Measurements from ENCODE around the gene EPRS1.
"Not testable (repeated sequence)": the region's sequence is repeated elsewhere in the genome, so short reads cannot be mapped to it uniquely, and the experiment has no call there.

Gene EPRS1

DNA sequence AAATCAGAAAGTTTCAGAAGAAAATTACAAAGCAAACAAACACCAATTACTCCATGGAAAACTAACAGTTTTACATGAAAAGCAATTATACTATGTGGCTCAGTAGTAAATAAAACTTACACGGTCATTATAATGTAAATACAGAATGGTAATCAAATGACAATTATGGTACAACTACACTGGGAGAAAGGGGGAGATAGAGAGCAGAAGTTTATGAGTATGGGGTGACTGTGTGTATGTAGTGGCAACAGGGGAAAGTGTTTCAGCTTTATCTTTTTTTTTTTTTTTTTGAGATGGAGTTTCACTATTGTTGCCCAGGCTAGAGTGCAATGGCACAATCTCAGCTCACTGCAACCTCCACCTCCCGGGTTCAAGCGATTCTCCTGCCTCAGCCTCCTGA, 8.5 kb downstream of the EPRS1 start:
- DNase-seq: not testable (repeated sequence)

DNA sequence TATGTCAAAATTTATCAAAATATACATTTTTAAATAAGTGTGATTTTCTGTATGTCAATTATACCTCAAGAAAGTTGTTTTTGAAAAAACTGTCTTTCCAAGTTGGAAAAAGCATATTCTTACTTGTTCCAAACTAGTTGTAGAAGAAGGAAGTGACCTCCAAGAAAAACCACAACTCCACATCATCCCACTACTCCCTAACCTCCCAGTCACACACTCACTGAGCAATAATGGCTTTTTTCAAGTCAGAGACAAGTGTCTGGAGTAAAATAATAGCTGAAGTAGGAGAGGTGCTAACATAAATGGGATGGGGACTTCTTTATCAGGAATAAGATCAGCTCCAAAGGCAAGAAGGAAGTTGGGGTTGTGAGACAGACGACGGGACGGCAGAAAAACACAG, 13.4 kb downstream of the EPRS1 start:
- no peak for DNase-seq

DNA sequence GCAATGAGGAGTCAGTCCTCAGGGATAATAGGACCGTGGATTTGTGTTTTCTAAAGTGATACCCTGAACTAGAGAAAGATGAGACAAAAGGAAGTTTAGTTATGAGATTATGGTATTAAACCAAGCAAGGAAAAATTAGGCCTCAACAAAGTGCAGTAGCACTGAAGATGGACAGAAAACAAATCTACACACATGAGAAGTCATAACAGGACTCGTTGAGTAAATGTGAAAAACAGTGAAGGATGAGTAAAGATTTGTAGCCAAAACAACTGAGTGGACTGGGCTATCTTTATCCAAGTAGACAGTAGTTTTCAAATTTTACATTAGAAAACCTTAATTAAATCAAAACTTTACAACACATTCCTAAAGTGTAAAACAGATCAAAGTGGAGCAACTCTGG, 15.0 kb downstream of the EPRS1 start:
- no peak for DNase-seq

DNA sequence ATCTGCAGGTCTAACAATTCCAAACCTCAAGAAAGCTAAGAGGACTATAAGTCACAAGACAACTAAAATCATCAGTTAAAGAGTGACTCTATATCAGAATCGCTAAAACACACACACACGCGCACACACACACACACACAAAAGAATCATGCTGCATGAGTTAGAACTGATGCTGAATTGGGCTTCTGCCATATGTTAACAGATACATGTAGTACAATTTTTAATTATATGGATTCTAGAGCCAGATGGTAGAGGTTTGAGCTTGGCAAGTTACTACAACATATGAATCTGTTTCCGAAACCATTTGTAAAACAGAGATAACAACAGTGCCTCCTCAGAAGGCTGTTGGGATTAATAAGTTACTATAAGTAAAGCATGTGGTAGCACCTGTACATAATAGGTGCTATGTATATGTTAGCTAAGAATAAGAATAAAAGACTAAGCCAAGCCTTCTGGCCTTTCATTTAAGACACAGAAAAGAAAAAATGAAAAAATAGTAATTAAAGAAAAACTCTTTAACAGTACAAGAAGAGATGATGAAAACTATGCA, 17.9 kb downstream of the EPRS1 start:
- DNase-seq: no peak

DNA sequence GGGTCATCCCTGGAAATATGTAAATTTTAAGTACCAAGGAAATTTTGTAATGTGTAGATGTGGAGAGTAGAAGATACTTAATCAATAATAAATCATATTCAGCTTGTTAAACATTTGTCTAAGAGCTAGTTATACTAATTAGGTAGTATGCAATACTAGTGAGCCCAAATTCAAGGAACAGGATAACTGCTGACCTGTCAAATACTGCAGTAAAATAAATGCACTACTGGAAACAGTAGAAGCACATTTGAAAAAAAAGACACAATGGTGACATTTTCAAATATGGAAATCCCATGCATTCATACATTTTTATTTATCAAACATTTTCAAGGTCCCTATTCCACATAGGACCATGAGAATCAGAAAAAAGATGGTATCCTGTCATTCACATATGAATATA, 27.2 kb downstream of the EPRS1 start:
- no peak for DNase-seq

DNA sequence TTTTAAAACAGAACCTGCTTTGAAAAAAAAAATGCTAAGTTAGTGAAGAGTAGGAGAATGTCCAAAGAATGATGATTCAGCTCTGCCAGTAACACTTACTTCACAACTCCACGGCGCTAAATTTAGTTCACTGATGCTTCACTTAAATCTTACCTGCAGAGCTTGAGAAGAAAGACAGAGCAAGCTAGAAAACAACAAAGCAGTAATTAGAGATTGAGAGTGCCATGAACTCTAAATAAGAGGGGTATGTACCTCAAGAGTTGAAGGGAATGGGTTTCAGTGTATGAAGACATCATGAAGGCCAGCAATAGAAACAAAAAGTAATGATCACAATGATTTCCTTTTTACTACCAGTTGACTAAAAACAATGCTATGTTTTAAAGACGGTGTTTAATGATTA, 32.8 kb downstream of the EPRS1 start:
- DNase-seq: no peak

DNA sequence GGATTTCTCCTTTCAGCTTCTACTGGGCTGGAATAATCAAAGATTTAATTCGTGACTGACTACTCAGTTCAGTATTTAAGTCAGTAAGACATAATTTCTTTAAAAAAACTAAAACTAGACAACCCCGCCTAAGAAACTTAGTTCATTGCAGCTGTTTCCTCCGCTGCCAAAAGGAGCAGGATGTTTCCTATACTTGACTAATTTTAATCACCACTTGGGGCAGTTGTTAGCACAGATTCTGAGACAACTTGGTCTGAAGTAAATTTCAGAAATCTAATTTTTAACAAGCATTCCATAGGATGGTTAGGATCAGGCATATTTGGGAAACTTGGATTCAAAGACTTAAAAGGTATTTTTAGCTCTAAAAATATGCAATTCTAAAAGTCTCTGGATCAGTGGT, 34.0 kb downstream of the EPRS1 start:
- no peak for DNase-seq

DNA sequence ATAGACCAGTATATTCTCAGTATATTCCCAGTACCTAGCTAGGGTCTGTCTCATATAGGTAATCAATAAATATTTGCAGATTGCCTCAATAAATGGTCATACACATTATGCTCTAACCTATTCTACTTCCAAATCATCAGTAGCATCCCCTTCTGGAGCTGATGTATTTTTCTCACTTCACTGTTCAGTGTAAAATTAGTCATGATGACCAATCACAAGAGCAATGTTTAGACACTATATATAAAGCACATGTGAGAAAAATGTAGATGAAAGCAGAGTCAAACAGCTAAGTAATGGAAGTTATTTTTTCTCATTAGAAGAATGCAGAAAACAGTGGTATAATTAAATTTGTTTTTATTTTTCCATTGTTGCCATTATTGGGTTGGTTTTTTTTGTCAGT, 34.7 kb downstream of the EPRS1 start:
- DNase-seq: no peak

DNA sequence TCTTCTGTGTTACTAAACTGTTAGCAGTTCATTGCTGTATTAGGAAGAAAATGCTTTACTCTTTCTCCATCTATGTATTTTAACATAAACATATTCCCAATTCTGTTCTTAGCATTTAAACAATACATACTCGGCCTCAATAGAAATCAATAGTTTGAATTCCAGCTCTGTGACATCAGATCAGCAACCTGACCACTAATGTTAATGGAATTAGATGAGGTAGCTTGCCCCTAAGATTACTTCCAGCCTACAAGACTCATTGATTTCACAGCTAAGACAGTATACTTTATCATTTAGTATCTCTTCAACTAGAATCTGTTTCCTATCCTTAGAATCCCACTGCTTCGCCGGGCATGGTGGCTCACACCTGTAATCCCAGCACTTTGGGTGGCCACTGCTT, 38.9 kb downstream of the EPRS1 start:
- DNase-seq: no peak

DNA sequence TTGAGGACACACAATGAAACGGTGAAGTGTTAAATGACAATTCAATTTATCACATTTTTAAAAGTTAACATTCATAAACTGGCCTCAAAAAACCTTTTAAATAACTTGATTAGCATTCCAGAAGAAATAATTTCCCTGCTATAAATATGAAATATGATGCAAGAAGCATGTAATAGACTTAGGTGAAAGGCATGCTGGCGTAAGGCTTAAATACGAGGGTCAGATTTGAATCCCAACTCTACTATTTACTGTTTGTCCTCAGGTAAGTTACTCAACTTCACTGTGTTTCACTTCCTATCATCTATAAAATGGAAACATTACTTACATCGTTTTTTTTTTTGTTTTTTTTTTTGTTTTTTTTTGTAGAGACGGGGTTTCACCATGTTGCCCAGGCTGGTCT, 40.8 kb downstream of the EPRS1 start:
- no peak for DNase-seq

DNA sequence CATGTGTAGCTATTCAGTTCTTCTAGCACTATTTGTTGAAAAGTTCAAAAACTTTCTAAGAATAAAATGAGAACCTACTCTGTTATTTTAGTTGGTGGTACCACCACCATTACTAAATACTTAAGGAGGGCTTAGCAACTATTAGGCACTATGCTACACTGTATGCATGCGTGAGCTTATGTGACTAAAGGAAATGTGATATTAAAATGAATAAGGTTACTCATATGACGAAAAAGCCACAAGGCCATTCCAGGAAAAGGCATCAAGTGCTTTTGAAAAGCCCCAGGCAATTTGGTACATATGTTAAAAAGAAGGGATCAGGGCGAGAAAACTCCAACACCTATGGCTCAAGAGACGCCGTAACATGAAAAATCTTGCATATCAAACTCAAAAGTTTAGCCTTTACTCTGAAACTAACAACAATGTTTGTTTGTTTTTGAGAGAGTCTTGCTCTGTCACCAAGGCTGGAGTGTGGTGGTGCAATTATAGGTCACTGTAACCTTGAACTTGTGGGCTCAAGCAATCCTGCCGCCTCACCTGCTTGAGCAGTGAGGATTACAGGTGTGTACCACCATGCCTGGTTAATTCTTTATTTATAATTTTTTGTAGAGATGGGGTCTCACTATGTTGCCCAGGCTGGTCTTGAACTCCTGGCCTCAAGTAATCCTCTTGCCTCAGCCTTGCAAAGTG, 42.5 kb downstream of the EPRS1 start:
- DNase-seq: no peak

DNA sequence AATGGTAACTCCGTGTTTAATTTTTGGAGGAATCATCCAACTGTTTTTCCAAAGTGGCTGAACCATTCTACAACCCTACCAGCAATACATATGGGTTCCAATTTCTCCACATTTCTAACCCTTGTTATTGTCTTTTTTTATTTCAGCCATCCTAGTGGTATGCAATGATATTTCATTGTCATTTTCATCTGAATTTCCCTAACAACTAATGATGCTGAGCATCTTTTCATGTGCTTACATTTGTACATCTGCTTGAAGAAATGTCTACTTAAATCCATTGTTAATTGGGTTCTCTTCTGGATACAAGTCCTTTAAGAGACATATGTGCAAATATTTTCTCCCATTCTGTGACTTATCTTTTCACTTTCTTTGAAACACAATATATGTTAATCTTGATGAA, 43.3 kb downstream of the EPRS1 start:
- no peak for DNase-seq

DNA sequence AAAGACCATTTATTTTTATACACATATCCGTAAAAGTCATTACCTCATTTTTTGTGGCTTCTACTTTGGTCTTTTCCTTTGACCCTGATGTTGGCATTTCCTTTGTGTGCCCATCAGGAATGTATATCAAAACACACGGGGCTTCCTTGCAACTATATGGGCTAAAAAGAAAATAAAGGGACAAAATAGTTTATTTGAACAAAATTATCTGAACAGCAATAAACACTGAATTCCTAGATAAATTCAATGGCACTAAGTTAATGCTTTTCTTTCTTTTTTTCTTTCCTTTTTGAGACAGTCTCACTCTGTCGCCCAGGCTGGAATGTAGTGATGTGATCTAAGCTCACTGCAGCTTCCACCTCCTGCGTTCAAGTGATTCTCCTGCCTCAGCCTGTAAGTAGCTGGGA, 45.2 kb downstream of the EPRS1 start:
- DNase-seq: no peak

DNA sequence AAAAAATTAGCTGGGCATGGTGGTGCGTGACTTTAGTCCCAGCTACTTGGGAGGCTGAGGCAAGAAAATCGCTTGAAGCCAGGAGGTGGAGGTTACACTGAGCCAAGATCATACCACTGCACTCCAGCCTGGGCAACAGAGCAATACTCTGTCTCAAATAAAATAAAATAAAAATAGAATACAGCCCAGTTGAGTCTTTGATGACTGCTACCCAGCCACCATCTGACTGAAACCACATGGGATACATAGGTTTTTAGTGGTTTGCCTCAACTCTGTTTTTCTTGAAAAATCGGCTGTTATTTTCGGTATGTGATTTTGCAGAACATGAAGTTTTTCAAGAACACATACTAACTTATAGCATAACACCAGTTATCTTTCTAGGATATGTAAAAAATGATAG, 46.5 kb downstream of the EPRS1 start:
- no peak for DNase-seq

Data from stimulated activated CD4-positive, alpha-beta T cell treated with anti-CD3 and anti-CD28 coated beads, Interleukin-2, amount 100 ng/mL, for 48 hours (primary cell).